CD14-positive monocyte (primary cell): ENCODE measurements around the gene U2SURP. TPM values are rescaled to one million over a fixed set of nuclear protein-coding genes. Genes with fewer than 3 reads are reported as not detected.

Experiments used
- DNase-seq, 3 donors: peaks; one replicate each; pipeline ENCODE4 v3.0.0-alpha.2; 2011 to 2022
- H2AFZ ChIP-seq: 2 replicates; pipeline ENCODE4 v1.6.0; 2012; ENCODE audit warnings: mild to moderate bottlenecking, low read depth, low read length, inconsistent platforms; ENCODE audit not compliant: insufficient read depth, poor library complexity, severe bottlenecking
- H3K27ac ChIP-seq, 2 donors: 1 replicate in 1 of 2; 2 replicates in 1 of 2; pipeline ENCODE4 v1.5.1; 2012 to 2013; ENCODE audit warnings: low read length in 2 of 2, control low read depth in 1 of 2, inconsistent platforms in 1 of 2, low read depth in 1 of 2, mild to moderate bottlenecking in 1 of 2
- H3K27me3 ChIP-seq, 2 donors: one replicate each; pipeline versions ENCODE4 v1.6.0 to v1.6.1; 2011 to 2013; ENCODE audit warnings: low read length in 2 of 2; ENCODE audit not compliant: control insufficient read depth in 2 of 2, insufficient read depth in 2 of 2
- H3K36me3 ChIP-seq, 2 donors: replicated peaks in 1 of 2; 1 replicate in 1 of 2; 2 replicates in 1 of 2; pipeline versions ENCODE4 v1.5.1 to v1.6.1; 2012 to 2013; ENCODE audit warnings: low read length in 2 of 2, control low read depth in 1 of 2, inconsistent platforms in 1 of 2, mild to moderate bottlenecking in 1 of 2; ENCODE audit not compliant: insufficient read depth in 2 of 2, control insufficient read depth in 1 of 2
- H3K4me1 ChIP-seq, 2 donors: 1 replicate in 1 of 2; 2 replicates in 1 of 2; pipeline versions ENCODE4 v1.5.1 to v1.6.1; 2012 to 2013; ENCODE audit warnings: low read length in 2 of 2, control low read depth in 1 of 2, inconsistent platforms in 1 of 2, mild to moderate bottlenecking in 1 of 2, moderate library complexity in 1 of 2; ENCODE audit not compliant: insufficient read depth in 2 of 2, control insufficient read depth in 1 of 2
- H3K4me2 ChIP-seq: replicated peaks from 2 replicates; pipeline ENCODE3; 2012; ENCODE audit warnings: low read length, moderate library complexity, mild to moderate bottlenecking; ENCODE audit not compliant: poor library complexity, severe bottlenecking; ENCODE audit errors: extremely low read depth
- H3K4me3 ChIP-seq, 3 experiments: fragments of 200-600 bp in 1 of 3; sonication (generic) in 1 of 3; replicated peaks in 1 of 3; 1 replicate in 2 of 3; 2 replicates in 1 of 3; pipeline ENCODE4 v1.5.1; 2011 to 2013; ENCODE audit warnings: low read length in 3 of 3, mild to moderate bottlenecking in 3 of 3, control low read depth in 2 of 3, low read depth in 2 of 3, inconsistent platforms in 1 of 3, moderate library complexity in 1 of 3
- H3K79me2 ChIP-seq: 2 replicates; pipeline ENCODE4 v1.6.0; 2012; ENCODE audit warnings: mild to moderate bottlenecking, control low read depth, inconsistent platforms, low read length, moderate library complexity; ENCODE audit not compliant: insufficient read depth
- H3K9ac ChIP-seq: 2 replicates; pipeline ENCODE4 v1.6.0; 2017; ENCODE audit warnings: low read length, mild to moderate bottlenecking; ENCODE audit not compliant: insufficient read depth, poor library complexity, severe bottlenecking
- H3K9me3 ChIP-seq, 2 donors: replicated peaks in 1 of 2; 1 replicate in 1 of 2; 2 replicates in 1 of 2; pipeline versions ENCODE4 v1.5.1 to v1.6.1; 2012 to 2013; ENCODE audit warnings: low read length in 2 of 2, control low read depth in 1 of 2; ENCODE audit not compliant: control insufficient read depth in 1 of 2, insufficient read depth in 1 of 2
- H4K20me1 ChIP-seq: 2 replicates; pipeline ENCODE4 v1.6.0; 2012; ENCODE audit warnings: mild to moderate bottlenecking, low read length, control low read depth, moderate library complexity; ENCODE audit not compliant: insufficient read depth
- H3K27ac Mint-ChIP-seq, 7 donors: one replicate each; pipeline ENCODE4 v1.8.0; 2020; ENCODE audit warnings: mild to moderate bottlenecking in 7 of 7, mixed read lengths in 7 of 7, moderate library complexity in 6 of 7, inconsistent platforms in 2 of 7
- H3K27me3 Mint-ChIP-seq, 3 donors: one replicate each; pipeline ENCODE4 v1.8.0; 2021 to 2022; ENCODE audit warnings: low read depth in 3 of 3, mild to moderate bottlenecking in 3 of 3, mixed read lengths in 3 of 3, moderate library complexity in 3 of 3, inconsistent platforms in 1 of 3
- H3K36me3 Mint-ChIP-seq, 2 donors: one replicate each; pipeline ENCODE4 v1.8.0; 2020; ENCODE audit warnings: mixed read lengths in 2 of 2, inconsistent platforms in 1 of 2, mild to moderate bottlenecking in 1 of 2
- H3K4me1 Mint-ChIP-seq: one replicate; pipeline ENCODE4 v1.8.0; 2020; ENCODE audit warnings: mild to moderate bottlenecking, mixed read lengths
- H3K4me3 Mint-ChIP-seq, 2 donors: one replicate each; pipeline ENCODE4 v1.8.0; 2020; ENCODE audit warnings: mild to moderate bottlenecking in 2 of 2, mixed read lengths in 2 of 2, moderate library complexity in 1 of 2
- H3K9me3 Mint-ChIP-seq, 7 donors: one replicate each; pipeline ENCODE4 v1.8.0; 2020 to 2022; ENCODE audit warnings: mixed read lengths in 7 of 7, mild to moderate bottlenecking in 6 of 7, moderate library complexity in 6 of 7, inconsistent platforms in 2 of 7
- WGBS: methylation state at CpG from one replicate; pipeline ENCODE4 v1.1.5; 2013; ENCODE audit warnings: missing lambda C conversion rate; ENCODE audit not compliant: insufficient coverage; 5-methylcytosine and 5-hydroxymethylcytosine counted together
- intact Hi-C, 2 donors: fragments of 100-400 bp; cut with micrococcal nuclease; formaldehyde crosslinking; loops; one replicate each; pipeline versions ENCODE4 v1.15.0 to v1.15.1; 2023
- polyA plus RNA-seq, 3 donors: library from polyadenylated mRNA; depleted of rRNA in 1 of 3; unstranded in 2 of 3; stranded (reverse) in 1 of 3; fragments of 300-500 nt in 2 of 3; fragments of >200 nt in 1 of 3; fragmentation: Illumina TruSeq in 2 of 3; gene quantifications; 1 replicate in 2 of 3; 2 replicates in 1 of 3; pipeline ENCODE4 v1.2.3, GENCODE V29; 2012 to 2021
- TF ChIP-seq, protein P1 (sequence below): fragments of 200-600 bp; IDR thresholded peaks from one replicate; pipeline ENCODE4 v1.8.0; 2022; ENCODE audit warnings: antibody characterized with exemption, mild to moderate bottlenecking

U2SURP gene
- polyA plus RNA-seq, 3 donors: 21.1 to 70.4 (median 51.4) TPM

DNA sequence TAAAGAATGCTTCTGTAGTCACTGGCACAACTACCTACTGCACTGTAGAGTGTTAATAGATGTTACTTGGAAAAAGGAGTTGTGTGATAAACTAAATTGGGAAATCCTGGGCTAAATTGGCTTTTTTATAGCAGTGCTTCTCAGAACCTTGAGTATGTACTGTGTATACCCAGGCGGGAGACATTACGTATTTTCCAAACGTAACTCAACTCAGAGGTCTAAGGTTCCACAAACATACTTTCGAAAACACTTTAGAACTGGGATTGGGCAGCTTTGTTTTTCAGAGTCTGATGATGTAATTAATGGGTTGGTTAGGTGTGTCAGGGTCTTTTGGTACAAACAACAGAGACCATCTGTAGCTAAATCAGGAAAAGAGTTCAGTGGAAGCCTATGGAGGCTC is 64.7 kb downstream of the U2SURP start:
- 93% methylated on average over 4 of the region's 4 CpGs for WGBS
- Mint-ChIP-seq H3K36me3 (peaks cover 2 to 8% of the 10 kb centered on the region in 2 donors), H3K27ac (no peak overlapping the region), H3K27me3 (no peaks in the 10 kb centered on the region), H3K4me3 (no peak overlapping the region), H3K4me1 (peaks cover 6% of the 10 kb centered on the region), H3K9me3 (no peaks in the 10 kb centered on the region)
- Histone ChIP-seq H3K27ac (no peak overlapping the region), H3K27me3 (no peaks in the 10 kb centered on the region), H3K36me3 (no peaks in the 10 kb centered on the region), H3K4me1 (peaks cover 0 to 5% of the 10 kb centered on the region in 2 donors), H2AFZ (no peak overlapping the region), H4K20me1 (no peaks in the 10 kb centered on the region), H3K9me3 (no peaks in the 10 kb centered on the region), H3K79me2 (no peaks in the 10 kb centered on the region), H3K9ac (no peak overlapping the region), H3K4me2 (no peak overlapping the region), H3K4me3 (no peak overlapping the region)
- intact Hi-C loops: no loop called here
- DNase-seq: no peak
- TF ChIP-seq, protein P1, sequence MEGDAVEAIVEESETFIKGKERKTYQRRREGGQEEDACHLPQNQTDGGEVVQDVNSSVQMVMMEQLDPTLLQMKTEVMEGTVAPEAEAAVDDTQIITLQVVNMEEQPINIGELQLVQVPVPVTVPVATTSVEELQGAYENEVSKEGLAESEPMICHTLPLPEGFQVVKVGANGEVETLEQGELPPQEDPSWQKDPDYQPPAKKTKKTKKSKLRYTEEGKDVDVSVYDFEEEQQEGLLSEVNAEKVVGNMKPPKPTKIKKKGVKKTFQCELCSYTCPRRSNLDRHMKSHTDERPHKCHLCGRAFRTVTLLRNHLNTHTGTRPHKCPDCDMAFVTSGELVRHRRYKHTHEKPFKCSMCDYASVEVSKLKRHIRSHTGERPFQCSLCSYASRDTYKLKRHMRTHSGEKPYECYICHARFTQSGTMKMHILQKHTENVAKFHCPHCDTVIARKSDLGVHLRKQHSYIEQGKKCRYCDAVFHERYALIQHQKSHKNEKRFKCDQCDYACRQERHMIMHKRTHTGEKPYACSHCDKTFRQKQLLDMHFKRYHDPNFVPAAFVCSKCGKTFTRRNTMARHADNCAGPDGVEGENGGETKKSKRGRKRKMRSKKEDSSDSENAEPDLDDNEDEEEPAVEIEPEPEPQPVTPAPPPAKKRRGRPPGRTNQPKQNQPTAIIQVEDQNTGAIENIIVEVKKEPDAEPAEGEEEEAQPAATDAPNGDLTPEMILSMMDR: no peak

- peaks cover 0 to 2% (median 0%) of the 10 kb centered on the region in 3 donors for H3K27me3 Mint-ChIP-seq
- TF ChIP-seq, protein P1: no peak
- no peak overlapping the region for H3K4me3 ChIP-seq
- H3K36me3 ChIP-seq: no peaks in the 10 kb centered on the region
- no peaks in the 10 kb centered on the region for H3K79me2 ChIP-seq
- no peaks in the 10 kb centered on the region for H3K27me3 ChIP-seq
- H3K4me1 ChIP-seq: no peaks in the 10 kb centered on the region
- no CpG with 5 or more reads among the region's 3 CpGs for WGBS
- H3K9me3 Mint-ChIP-seq: no peaks in the 10 kb centered on the region
- H3K9me3 ChIP-seq: no peaks in the 10 kb centered on the region
- H3K4me1 Mint-ChIP-seq: no peaks in the 10 kb centered on the region
- no peak overlapping the region for H3K9ac ChIP-seq
- no peak overlapping the region for H3K27ac ChIP-seq
- no peak for DNase-seq
- no peak overlapping the region for H2AFZ ChIP-seq
- intact Hi-C loops: no loop called here
- no peak overlapping the region for H3K27ac Mint-ChIP-seq
- H3K4me3 Mint-ChIP-seq: no peak overlapping the region
- no peaks in the 10 kb centered on the region for H4K20me1 ChIP-seq
- peaks cover 0 to 6% of the 10 kb centered on the region in 2 donors for H3K36me3 Mint-ChIP-seq
- no peak overlapping the region for H3K4me2 ChIP-seq
Measured at GRCh38 chr3:143067201-143067600, 65.8 kb downstream of the U2SURP start.
